ENCODE results near the gene WDR73. TPM values are rescaled to one million over a fixed set of nuclear protein-coding genes. Genes with fewer than 3 reads are reported as not detected.
"Not testable (repeated sequence)": the region's sequence is repeated elsewhere in the genome, so short reads cannot be mapped to it uniquely, and the experiment has no call there.

Gene WDR73
- total RNA-seq, 1 donor from 2014 or later, result 51.8 TPM

- Mint-ChIP-seq H3K4me3 (no peak overlapping the region), H3K4me1 (ENCODE audit: unreplicated experiment) (peaks cover 8% of the 10 kb centered on the region), H3K9me3 (no peaks in the 10 kb centered on the region), H3K27me3 (no peaks in the 10 kb centered on the region), H3K27ac (no peak overlapping the region), H3K36me3 (peaks cover 4% of the 10 kb centered on the region)
- DNase-seq (ENCODE audit: extremely low spot score, unreplicated experiment), result no peak
- TF ChIP-seq, protein P1, sequence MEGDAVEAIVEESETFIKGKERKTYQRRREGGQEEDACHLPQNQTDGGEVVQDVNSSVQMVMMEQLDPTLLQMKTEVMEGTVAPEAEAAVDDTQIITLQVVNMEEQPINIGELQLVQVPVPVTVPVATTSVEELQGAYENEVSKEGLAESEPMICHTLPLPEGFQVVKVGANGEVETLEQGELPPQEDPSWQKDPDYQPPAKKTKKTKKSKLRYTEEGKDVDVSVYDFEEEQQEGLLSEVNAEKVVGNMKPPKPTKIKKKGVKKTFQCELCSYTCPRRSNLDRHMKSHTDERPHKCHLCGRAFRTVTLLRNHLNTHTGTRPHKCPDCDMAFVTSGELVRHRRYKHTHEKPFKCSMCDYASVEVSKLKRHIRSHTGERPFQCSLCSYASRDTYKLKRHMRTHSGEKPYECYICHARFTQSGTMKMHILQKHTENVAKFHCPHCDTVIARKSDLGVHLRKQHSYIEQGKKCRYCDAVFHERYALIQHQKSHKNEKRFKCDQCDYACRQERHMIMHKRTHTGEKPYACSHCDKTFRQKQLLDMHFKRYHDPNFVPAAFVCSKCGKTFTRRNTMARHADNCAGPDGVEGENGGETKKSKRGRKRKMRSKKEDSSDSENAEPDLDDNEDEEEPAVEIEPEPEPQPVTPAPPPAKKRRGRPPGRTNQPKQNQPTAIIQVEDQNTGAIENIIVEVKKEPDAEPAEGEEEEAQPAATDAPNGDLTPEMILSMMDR (conservative IDR thresholded peaks at IDR 0.05), result no peak
These were observed 42.7 kb upstream of the WDR73 start for GRCh38 chr15:84696757-84697156.

- peaks cover 29% of the 10 kb centered on the region for H3K36me3 Mint-ChIP-seq
- DNase-seq (ENCODE audit: extremely low spot score, unreplicated experiment), result no peak
- TF ChIP-seq, protein P1 (conservative IDR thresholded peaks at IDR 0.05), result no peak
- H3K27ac Mint-ChIP-seq, result no peak overlapping the region
- no peak overlapping the region for H3K4me3 Mint-ChIP-seq
- no peaks in the 10 kb centered on the region for H3K27me3 Mint-ChIP-seq
- H3K4me1 Mint-ChIP-seq (ENCODE audit: unreplicated experiment), result no peaks in the 10 kb centered on the region
- no peaks in the 10 kb centered on the region for H3K9me3 Mint-ChIP-seq
These were observed 36.3 kb upstream of the WDR73 start for GRCh38 chr15:84690342-84690741.

GRCh38 chr15:84689858-84690257, 35.8 kb upstream of the WDR73 start:
- TF ChIP-seq, protein P1 (conservative IDR thresholded peaks at IDR 0.05), result no peak
- no peaks in the 10 kb centered on the region for H3K4me1 Mint-ChIP-seq (ENCODE audit: unreplicated experiment)

DNA sequence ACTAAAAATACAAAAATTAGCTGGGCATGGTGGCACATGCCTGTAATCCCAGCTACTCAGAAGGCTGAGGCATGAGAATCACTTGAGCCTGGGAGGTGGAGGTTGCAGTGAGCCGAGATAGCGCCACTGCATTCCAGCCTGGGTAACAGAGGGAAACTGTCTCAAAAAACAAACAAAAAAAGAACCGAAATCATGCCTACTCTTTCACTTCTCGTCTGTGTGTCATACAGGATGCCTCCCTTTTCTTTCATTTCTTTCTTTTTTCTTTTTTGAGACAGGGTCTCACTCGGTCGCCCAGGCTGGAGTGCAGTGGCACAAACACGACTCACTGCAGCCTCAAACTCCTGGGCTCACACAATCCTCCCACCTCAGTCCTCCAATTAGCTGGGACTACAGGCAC, 32.4 kb upstream of the WDR73 start:
- not testable (repeated sequence) for DNase-seq (ENCODE audit: extremely low spot score, unreplicated experiment); H3K9me3 Mint-ChIP-seq; H3K4me3 Mint-ChIP-seq; H3K27ac Mint-ChIP-seq; H3K4me1 Mint-ChIP-seq (ENCODE audit: unreplicated experiment); H3K27me3 Mint-ChIP-seq
- H3K36me3 Mint-ChIP-seq, result peaks cover 39% of the 10 kb centered on the region

More at GRCh38 chr15:84689858-84690257, 35.8 kb upstream of the WDR73 start:
- no peak for DNase-seq (ENCODE audit: extremely low spot score, unreplicated experiment)
- no peak overlapping the region for H3K27ac Mint-ChIP-seq
- H3K4me3 Mint-ChIP-seq, result no peak overlapping the region
- no peaks in the 10 kb centered on the region for H3K9me3 Mint-ChIP-seq
- H3K27me3 Mint-ChIP-seq, result no peaks in the 10 kb centered on the region
- H3K36me3 Mint-ChIP-seq, result peaks cover 31% of the 10 kb centered on the region

DNA sequence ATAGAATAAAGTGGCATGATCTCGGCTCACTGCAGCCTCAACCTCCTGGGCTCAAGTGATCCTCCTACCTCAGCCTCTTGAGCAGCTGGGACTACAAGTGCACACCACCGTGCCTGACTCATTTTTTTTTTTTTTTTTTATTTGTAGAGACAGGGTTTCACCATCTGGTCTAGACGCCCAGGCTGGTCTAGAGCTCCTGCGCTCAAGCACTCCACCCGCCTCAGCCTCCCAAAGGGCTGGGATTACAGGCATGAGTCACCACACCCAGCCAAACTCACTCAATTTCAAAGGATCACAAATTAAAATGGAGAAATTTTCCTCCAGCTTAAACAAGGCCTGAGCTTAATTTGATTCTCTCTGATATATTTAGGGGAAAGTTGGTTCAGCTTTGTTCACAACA, 31.2 kb upstream of the WDR73 start:
- peaks cover 35% of the 10 kb centered on the region for H3K36me3 Mint-ChIP-seq
- no peaks in the 10 kb centered on the region for H3K27me3 Mint-ChIP-seq
- no peaks in the 10 kb centered on the region for H3K4me1 Mint-ChIP-seq (ENCODE audit: unreplicated experiment)
- no peak overlapping the region for H3K27ac Mint-ChIP-seq
- H3K4me3 Mint-ChIP-seq, result no peak overlapping the region
- no peak for DNase-seq (ENCODE audit: extremely low spot score, unreplicated experiment)
- H3K9me3 Mint-ChIP-seq, result no peaks in the 10 kb centered on the region
- TF ChIP-seq, protein P1 (conservative IDR thresholded peaks at IDR 0.05), result no peak

DNA sequence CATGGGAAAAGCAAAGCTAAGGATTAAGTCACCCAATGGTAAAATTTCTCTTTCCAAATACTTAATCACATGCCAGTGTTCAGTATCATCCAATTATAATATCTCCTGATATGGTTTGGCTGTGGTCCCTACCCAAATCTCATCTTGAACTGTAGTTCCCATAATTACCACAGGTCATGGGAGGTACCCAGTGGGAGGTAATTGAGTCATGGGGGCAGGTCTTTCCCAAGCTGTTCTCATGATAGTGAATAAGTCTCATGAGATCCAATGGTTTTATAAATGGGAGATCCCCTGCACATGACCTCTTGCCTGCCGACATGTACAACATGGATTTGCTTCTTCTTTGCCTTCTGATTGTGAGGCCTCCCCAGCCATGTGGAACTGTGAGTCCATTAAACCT, 30.0 kb upstream of the WDR73 start:
- Mint-ChIP-seq H3K4me1 (ENCODE audit: unreplicated experiment) (no peaks in the 10 kb centered on the region), H3K27ac (no peak overlapping the region), H3K4me3 (no peak overlapping the region), H3K27me3 (no peaks in the 10 kb centered on the region), H3K9me3 (no peaks in the 10 kb centered on the region), H3K36me3 (peaks cover 32% of the 10 kb centered on the region)
- no peak for DNase-seq (ENCODE audit: extremely low spot score, unreplicated experiment)
- TF ChIP-seq, protein P1 (conservative IDR thresholded peaks at IDR 0.05), result no peak
